ENCODE measurements around the gene PEAR1.

Gene PEAR1

DNA sequence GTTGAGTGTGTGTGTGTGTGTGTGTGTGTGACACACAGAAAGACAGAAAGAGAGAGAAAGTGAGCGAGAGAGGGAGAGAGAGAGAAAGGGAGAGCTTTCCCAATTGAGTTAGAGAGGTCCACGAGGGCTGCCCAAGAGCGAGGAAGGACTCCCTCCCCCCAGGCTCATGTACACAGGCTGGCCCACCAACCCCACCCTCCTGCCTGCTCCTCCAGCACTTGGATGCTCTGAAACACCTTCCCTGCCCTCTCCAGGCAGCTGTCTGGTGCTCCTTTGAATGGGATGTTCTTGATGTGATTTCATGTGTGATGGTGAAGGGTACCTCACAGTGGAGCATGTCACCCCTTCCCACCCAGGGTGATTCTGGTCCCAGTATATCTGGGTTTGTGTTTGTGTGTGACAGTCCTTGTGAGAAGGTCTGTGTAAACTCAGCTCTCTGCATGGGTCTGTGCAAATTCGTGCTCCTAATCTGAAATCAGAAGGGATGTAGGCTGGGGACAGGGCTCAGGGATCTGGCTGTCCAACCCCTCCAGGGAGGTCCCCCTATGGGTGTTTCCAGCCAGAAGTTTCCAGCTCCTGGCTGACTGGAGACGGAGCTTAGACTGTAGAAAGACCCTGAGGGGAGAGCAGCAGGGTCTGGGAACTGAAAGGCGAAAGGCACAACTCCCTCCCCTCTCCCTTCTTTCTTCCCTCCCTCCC lies 6.8 kb upstream of the PEAR1 start:
- DNase-seq (ENCODE audit: low read depth), result no peak
- TF ChIP-seq, protein P1, sequence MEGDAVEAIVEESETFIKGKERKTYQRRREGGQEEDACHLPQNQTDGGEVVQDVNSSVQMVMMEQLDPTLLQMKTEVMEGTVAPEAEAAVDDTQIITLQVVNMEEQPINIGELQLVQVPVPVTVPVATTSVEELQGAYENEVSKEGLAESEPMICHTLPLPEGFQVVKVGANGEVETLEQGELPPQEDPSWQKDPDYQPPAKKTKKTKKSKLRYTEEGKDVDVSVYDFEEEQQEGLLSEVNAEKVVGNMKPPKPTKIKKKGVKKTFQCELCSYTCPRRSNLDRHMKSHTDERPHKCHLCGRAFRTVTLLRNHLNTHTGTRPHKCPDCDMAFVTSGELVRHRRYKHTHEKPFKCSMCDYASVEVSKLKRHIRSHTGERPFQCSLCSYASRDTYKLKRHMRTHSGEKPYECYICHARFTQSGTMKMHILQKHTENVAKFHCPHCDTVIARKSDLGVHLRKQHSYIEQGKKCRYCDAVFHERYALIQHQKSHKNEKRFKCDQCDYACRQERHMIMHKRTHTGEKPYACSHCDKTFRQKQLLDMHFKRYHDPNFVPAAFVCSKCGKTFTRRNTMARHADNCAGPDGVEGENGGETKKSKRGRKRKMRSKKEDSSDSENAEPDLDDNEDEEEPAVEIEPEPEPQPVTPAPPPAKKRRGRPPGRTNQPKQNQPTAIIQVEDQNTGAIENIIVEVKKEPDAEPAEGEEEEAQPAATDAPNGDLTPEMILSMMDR (IDR thresholded peaks at IDR 0.05; ENCODE audit: low read depth, low read length, missing control alignments), result no peak
- H3K4me3 ChIP-seq (ENCODE audit: low read depth, low read length), result no peak overlapping the region

DNA sequence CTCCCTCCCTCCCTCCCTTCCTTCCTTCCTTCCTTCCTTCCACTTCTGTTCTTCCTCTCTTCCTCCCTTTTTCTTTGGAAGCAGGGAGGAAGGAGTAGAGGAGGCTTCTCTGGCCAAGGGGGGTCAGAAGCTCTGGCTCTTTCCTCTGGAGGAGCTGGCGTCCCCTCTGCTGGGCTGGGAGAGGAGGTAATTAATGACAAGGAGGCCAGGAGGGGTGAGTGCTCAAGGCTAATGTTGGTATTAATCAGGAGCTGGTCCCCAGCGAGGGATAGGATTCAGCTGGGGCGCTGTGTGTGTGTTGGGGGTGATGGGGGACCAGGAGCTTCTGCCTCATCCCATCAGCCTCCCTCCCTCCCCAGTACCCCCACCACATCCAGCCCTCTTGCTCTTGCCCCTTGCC lies 6.2 kb upstream of the PEAR1 start:
- DNase-seq (ENCODE audit: low read depth), result no peak

GRCh38 chr1:156887734-156888133 lies 5.8 kb upstream of the PEAR1 start:
- DNase-seq (ENCODE audit: low read depth), result no peak
- TF ChIP-seq, protein P1 (IDR thresholded peaks at IDR 0.05; ENCODE audit: low read depth, low read length, missing control alignments), result no peak
- no peak overlapping the region for H3K4me3 ChIP-seq (ENCODE audit: low read depth, low read length)

More for the DNA sequence above, 6.2 kb upstream of the PEAR1 start:
- TF ChIP-seq, protein P1 (IDR thresholded peaks at IDR 0.05; ENCODE audit: low read depth, low read length, missing control alignments), result no peak
- H3K4me3 ChIP-seq (ENCODE audit: low read depth, low read length), result no peak overlapping the region

DNA sequence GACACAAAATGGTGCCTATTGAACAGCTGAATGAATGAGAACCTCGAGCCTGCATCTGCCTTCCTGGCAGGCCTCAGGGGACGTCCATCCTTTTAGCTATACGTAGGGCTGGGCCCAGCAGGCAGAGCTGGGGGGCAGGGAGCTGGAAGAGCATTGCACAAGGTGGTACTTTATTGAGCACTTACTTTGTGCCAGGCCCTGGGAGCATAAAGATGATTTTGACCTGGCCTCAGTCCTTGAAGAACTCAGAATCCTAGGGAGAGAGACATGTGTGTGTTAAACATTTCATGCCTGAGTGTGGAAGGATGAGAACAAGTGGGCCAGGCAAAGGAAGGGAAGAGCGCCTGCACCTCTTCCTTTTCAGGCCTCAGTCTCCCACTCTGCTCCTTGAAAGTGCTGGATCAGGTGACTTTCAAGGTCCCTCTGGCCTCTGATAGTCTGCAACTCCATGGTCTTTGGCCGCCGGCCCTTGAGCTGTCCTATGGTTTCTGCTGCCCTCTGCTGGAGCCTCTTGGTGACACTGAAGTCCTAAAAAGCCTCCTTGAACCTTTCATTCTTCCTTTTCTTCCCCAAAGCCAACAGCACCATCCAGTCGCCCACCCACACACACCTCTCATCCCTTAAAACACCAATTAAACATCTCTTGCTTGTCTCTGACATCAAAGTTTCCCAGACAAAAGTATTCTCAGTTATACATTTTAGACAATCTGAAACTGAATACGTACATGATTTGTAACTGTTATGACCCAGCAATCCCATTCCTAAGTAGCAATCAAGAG lies 3.5 kb upstream of the PEAR1 start:
- peak; percentile 13 for DNase-seq (ENCODE audit: low read depth)
- TF ChIP-seq, protein P1 (IDR thresholded peaks at IDR 0.05; ENCODE audit: low read depth, low read length, missing control alignments), result peak; percentile 91
- H3K4me3 ChIP-seq (ENCODE audit: low read depth, low read length), result no peak overlapping the region

GRCh38 chr1:156892190-156893047 lies 1.1 kb upstream of the PEAR1 start:
- no peak overlapping the region for H3K4me3 ChIP-seq (ENCODE audit: low read depth, low read length)
- TF ChIP-seq, protein P1 (IDR thresholded peaks at IDR 0.05; ENCODE audit: low read depth, low read length, missing control alignments), result peak; percentile 79
- DNase-seq (ENCODE audit: low read depth), result peak; percentile 39

DNA sequence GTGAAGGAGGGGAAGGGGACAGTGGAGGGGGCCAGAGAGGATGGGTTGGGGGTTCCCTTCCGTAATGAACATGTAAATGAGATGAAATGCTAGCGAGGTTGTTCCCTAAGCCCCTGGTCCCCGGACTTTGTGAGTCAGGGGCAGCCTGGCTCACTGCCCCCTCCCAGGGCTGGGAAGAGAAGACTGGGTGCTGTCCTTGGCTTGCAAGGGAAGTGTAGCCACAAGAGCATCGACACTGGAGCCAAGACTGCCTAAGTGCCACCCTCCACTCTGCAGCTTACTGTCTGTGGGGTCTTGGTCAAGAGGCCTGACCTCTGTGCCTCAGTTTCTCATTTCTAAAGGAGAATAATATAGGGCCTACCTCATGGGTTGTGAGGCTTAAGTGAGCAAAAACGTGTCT lies 483 bp downstream of the PEAR1 start:
- no peak for DNase-seq (ENCODE audit: low read depth)
- H3K4me3 ChIP-seq (ENCODE audit: low read depth, low read length), result no peak overlapping the region

More for the DNA sequence above, 483 bp downstream of the PEAR1 start:
- TF ChIP-seq, protein P1 (IDR thresholded peaks at IDR 0.05; ENCODE audit: low read depth, low read length, missing control alignments), result no peak

Measured in GM12864 (cell line).